Measurements from ENCODE around the gene EEF2K.
"Not testable (repeated sequence)": the region's sequence is repeated elsewhere in the genome, so short reads cannot be mapped to it uniquely, and the experiment has no call there.

The EEF2K gene

DNA sequence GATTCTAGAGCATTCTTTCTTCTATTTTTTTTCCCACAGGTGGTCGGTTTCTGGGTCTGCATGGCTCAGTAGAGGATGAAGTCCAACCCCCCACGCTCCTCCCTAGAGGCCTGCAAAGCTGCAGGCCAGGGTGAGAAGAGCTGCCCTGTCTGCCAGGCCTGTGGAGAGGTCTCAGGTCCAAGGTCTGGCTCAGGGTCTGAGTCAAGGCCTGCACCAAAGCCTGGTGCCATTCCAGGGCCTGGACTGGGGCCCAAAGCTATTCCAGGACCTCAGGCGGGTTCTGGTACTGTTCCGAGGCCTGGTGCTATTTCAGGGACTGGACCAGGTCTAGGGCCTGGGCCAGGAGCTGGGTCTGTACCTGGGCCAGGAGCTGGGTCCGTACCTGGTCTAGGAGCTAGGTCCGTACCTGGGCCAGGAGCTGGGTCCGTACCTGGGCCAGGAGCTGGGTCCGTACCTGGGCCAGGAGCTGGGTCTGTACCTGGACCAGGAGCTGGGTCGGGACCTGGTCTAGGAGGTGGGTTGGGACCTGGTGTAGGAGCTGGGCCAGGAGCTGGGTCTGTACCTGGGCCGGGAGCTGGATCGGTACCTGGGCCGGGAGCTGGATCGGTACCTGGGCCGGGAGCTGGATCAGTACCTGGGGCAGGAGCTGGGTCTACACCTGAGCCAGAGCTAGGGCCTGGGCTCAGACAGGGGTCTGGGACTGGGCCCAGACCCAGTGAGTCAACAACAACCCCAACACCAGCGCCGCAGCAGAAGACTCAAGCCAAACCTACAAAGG, 40.4 kb upstream of the EEF2K start:
- no peak for ATAC-seq
- TF ChIP-seq, protein P1, sequence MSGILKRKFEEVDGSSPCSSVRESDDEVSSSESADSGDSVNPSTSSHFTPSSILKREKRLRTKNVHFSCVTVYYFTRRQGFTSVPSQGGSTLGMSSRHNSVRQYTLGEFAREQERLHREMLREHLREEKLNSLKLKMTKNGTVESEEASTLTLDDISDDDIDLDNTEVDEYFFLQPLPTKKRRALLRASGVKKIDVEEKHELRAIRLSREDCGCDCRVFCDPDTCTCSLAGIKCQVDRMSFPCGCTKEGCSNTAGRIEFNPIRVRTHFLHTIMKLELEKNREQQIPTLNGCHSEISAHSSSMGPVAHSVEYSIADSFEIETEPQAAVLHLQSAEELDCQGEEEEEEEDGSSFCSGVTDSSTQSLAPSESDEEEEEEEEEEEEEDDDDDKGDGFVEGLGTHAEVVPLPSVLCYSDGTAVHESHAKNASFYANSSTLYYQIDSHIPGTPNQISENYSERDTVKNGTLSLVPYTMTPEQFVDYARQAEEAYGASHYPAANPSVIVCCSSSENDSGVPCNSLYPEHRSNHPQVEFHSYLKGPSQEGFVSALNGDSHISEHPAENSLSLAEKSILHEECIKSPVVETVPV (CRISPR knock-in tag; IDR thresholded peaks at IDR 0.05), result no peak
- TF ChIP-seq SNAI2 (CRISPR knock-in tag; IDR thresholded peaks at IDR 0.05) (no peak), ZNF70 (CRISPR knock-in tag; IDR thresholded peaks at IDR 0.05) (no peak), ZNF565 (CRISPR knock-in tag; conservative IDR thresholded peaks at IDR 0.05; ENCODE audit: low read depth) (no peak), RARB (CRISPR knock-in tag; IDR thresholded peaks at IDR 0.05) (no peak), ESRRG (CRISPR knock-in tag; IDR thresholded peaks at IDR 0.05) (no peak), BACH2 (CRISPR knock-in tag; IDR thresholded peaks at IDR 0.05; ENCODE audit: borderline replicate concordance) (no peak), ZFP3 (CRISPR knock-in tag; IDR thresholded peaks at IDR 0.05) (no peak), CSDC2 (CRISPR knock-in tag; IDR thresholded peaks at IDR 0.05) (no peak), ISL1 (CRISPR knock-in tag; IDR thresholded peaks at IDR 0.05) (no peak), PPARA (CRISPR knock-in tag; IDR thresholded peaks at IDR 0.05; ENCODE audit: borderline replicate concordance) (no peak)
- TF ChIP-seq, protein P2, sequence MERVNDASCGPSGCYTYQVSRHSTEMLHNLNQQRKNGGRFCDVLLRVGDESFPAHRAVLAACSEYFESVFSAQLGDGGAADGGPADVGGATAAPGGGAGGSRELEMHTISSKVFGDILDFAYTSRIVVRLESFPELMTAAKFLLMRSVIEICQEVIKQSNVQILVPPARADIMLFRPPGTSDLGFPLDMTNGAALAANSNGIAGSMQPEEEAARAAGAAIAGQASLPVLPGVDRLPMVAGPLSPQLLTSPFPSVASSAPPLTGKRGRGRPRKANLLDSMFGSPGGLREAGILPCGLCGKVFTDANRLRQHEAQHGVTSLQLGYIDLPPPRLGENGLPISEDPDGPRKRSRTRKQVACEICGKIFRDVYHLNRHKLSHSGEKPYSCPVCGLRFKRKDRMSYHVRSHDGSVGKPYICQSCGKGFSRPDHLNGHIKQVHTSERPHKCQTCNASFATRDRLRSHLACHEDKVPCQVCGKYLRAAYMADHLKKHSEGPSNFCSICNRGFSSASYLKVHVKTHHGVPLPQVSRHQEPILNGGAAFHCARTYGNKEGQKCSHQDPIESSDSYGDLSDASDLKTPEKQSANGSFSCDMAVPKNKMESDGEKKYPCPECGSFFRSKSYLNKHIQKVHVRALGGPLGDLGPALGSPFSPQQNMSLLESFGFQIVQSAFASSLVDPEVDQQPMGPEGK (CRISPR knock-in tag; IDR thresholded peaks at IDR 0.05; ENCODE audit: borderline replicate concordance), result no peak

DNA sequence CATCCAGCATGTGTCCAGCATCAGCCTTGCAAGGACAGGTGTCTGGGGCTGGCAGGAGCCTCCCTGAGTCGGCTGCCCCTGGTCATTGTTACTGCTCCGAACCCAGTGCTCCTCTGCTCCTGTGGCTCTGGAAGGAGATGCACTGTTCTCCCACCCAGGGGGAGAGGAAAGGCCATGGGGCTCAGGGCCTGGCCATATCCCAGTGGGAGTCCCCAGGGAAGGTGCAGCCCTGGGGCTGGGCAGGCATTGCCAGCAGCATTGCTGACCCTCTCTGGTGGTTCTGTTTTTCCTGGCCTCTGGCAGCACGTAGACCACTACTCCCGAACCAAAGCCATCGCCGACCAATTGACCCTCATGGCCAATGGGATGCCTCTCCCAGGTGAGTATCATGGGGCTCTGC, 34.1 kb upstream of the EEF2K start:
- TF ChIP-seq ZC3H10 (CRISPR knock-in tag; IDR thresholded peaks at IDR 0.05), result no peak
- ATAC-seq, result no peak

DNA sequence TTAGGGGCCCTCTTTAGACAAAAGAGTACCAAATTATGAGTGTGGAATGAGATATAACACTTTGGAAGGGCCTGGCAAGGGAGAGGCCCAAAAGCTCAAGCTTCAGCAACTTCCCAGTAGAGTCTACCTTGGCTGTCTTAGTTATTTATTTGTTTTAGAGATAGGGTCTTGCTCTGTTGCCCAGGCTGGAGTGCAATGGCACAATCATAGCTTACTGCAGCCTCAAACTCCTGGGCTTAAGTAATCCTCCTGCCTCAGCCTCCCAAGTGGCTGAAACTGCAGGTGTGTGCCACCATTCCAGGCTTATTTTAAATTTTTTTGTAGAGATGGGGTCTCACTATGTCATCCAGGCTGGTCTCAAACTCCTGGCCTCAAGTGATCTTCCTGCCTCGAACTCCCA, 33.4 kb upstream of the EEF2K start:
- ATAC-seq, result not testable (repeated sequence)

DNA sequence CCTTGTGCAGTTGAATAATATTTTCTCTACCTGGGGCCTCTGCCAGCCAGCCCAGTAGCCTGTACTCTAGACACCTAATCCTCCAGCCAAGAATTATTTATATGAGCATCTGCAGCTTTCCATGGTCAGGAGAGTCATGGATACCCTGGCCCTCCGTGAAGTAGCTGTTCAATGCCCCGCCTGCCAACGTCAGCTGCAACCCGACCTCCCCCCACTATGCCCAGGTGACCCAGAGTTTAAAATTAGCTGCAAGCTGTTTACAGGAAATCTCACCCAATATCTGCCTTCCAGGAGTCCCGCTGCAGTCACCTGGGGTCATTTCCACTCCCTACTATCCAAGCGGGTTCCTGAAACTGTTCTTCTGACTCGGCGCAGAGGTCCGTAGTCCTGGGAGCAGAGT, 31.4 kb upstream of the EEF2K start:
- TF ChIP-seq ZNF70 (CRISPR knock-in tag; IDR thresholded peaks at IDR 0.05) (no peak), ZFP30 (CRISPR knock-in tag; IDR thresholded peaks at IDR 0.05) (no peak), ARNTL (CRISPR knock-in tag; IDR thresholded peaks at IDR 0.05; ENCODE audit: borderline replicate concordance, low read depth) (no peak), TOX (CRISPR knock-in tag; IDR thresholded peaks at IDR 0.05; ENCODE audit: borderline replicate concordance) (no peak), ISL1 (CRISPR knock-in tag; IDR thresholded peaks at IDR 0.05) (no peak)
- TF ChIP-seq, protein P1 (CRISPR knock-in tag; IDR thresholded peaks at IDR 0.05), result no peak
- TF ChIP-seq, protein P3, sequence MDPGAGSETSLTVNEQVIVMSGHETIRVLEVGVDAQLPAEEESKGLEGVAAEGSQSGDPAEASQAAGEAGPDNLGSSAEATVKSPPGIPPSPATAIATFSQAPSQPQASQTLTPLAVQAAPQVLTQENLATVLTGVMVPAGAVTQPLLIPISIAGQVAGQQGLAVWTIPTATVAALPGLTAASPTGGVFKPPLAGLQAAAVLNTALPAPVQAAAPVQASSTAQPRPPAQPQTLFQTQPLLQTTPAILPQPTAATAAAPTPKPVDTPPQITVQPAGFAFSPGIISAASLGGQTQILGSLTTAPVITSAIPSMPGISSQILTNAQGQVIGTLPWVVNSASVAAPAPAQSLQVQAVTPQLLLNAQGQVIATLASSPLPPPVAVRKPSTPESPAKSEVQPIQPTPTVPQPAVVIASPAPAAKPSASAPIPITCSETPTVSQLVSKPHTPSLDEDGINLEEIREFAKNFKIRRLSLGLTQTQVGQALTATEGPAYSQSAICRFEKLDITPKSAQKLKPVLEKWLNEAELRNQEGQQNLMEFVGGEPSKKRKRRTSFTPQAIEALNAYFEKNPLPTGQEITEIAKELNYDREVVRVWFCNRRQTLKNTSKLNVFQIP (CRISPR knock-in tag; IDR thresholded peaks at IDR 0.05; ENCODE audit: borderline replicate concordance, low read depth), result no peak
- ATAC-seq, result no peak

DNA sequence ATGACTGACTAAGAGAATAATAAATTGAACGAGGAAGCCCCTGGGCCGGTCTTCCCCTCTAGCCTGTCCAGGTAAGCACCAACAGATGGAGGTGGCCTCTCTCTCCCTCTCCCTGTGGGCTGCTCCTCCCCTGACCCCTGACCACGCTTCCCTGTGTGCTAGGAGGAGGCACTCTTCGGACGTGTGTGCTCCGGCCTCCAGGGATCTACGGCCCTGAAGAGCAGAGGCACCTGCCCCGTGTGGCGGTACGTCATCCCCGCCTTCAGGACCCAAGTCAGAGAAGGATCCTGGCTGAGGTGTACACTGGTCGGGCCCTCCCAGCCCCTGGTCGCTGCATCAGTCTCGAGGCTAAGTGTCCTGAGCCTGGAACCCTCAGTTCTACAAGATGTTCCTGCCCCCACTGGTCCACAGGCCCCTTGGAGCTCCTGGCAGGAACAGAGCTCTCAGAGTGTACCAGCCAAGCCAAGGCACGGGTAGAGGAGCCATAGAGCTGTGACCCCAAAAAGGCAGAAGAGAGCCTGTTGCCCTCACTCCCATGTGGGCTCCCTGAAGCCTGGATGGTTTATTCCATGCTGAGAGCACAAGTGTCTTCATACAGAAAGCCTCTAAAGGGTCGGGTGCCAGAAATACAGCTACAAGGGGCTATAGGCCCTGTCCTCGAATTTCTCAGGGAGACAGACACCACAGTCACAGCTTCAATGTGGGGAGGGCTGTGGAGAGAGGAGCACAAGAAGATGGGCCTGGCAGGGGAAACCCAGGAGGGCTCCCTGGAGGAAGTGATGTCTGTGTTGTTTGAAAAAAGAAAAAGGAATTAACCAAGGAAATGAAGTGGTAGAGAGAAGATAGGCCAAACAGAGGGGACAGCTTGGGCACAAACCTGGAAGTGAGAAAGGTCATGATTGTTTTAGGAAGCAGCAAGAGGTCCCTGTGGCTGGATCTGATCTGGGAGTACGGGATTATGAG, 27.8 kb upstream of the EEF2K start:
- no peak for ATAC-seq
- TF ChIP-seq SNAI2 (CRISPR knock-in tag; IDR thresholded peaks at IDR 0.05) (no peak), ZC3H10 (CRISPR knock-in tag; IDR thresholded peaks at IDR 0.05) (no peak), GLIS3 (CRISPR knock-in tag; IDR thresholded peaks at IDR 0.05) (no peak), ZNF8 (CRISPR knock-in tag; IDR thresholded peaks at IDR 0.05) (no peak), TCF4 (CRISPR knock-in tag; IDR thresholded peaks at IDR 0.05; ENCODE audit: borderline replicate concordance) (no peak), RARB (CRISPR knock-in tag; IDR thresholded peaks at IDR 0.05) (no peak)
- TF ChIP-seq, protein P2 (CRISPR knock-in tag; IDR thresholded peaks at IDR 0.05; ENCODE audit: borderline replicate concordance), result no peak

Data from SK-N-SH treated with all-trans-retinoic acid at 6 μM for 48 hours (cell line).